ENCODE results near the gene CCDC85B.

DNA sequence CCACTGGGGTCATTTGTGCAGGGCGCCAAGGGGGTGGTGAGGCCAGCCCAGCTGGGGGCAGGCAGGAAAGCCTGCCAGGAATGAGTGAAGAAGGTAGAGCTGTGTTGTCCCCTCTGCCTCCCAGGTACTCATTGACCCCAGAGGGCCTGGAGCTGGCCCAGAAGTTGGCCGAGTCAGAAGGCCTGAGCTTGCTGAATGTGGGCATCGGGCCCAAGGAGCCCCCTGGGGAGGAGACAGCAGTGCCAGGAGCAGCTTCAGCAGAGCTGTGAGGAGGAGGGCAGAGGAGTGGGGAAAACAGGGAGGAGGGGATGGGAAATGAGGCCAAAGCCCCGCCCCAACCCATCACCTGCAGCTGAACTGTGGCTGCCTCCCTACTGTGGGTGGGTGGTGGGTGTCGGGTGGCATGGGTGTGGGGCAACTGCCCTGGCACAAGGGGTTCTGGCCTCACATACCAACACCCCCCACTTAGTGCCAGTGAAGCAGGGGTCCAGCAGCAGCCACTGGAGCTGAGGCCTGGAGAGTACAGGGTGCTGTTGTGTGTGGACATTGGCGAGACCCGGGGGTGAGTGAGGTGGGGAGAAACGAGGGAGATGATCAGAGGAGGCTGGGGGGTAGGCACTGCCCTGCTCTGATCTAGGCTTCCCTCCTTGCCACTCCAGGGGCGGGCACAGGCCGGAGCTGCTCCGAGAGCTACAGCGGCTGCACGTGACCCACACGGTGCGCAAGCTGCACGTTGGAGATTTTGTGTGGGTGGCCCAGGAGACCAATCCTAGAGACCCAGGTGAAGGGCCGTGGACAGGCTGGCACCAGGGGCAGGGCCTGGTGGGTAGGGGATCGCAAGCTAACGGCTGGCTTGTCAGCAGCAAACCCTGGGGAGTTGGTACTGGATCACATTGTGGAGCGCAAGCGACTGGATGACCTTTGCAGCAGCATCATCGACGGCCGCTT lies 27.3 kb upstream of the CCDC85B start:
- no peak for TF ChIP-seq CTCF (IDR thresholded peaks at IDR 0.05)
- TF ChIP-seq POLR2A (IDR thresholded peaks at IDR 0.05): no peak

Measured in right lobe of liver (tissue), 4 donors.